Measurements from ENCODE around the gene RNH1. TPM values are rescaled to one million over a fixed set of nuclear protein-coding genes. Genes with fewer than 3 reads are reported as not detected.

The RNH1 gene
- polyA plus RNA-seq, 1 of the 3 experiments (the other 2 are of a cell fraction), result 147 TPM

- Histone ChIP-seq H3K27ac (ENCODE audit: low read depth in 2 of 2, low read length in 1 of 2) (no peak overlapping the region), H3K4me1 (ENCODE audit: control insufficient read depth in 1 of 2, insufficient read depth in 2 of 2, low read depth in 1 of 2, low read length in 1 of 2) (peaks cover 0 to 3% of the 10 kb centered on the region in 2 experiments; a peak in 1 of 4 replicates), H3K9me3 (no peaks in the 10 kb centered on the region), H3K36me3 (replicated peaks in 1 of 2; ENCODE audit: control insufficient read depth in 1 of 2, insufficient read depth in 2 of 2, low read length in 1 of 2) (no peaks in the 10 kb centered on the region), H2AFZ (ENCODE audit: low read depth) (no peak overlapping the region), H3K79me2 (ENCODE audit: insufficient read depth) (no peaks in the 10 kb centered on the region), H3K27me3 (ENCODE audit: insufficient read depth) (no peaks in the 10 kb centered on the region), H3K9me2 (no peaks in the 10 kb centered on the region), H4K20me1 (ENCODE audit: insufficient read depth) (no peaks in the 10 kb centered on the region), H3K4me3 (ENCODE audit: low read depth in 2 of 2, low read length in 1 of 2) (no peak overlapping the region), H3K4me2 (no peak overlapping the region), H3F3A (replicated peaks; ENCODE audit: insufficient read depth) (no peaks in the 10 kb centered on the region), H3K9ac (no peak overlapping the region)
- ChIA-PET CTCF (interaction anchor here (1.0 to 2.0 kb wide), 2 partner anchors 10 to 22 kb away, joined by 3 to 7 read pairs; no protein-coding TSS in a partner anchor), POLR2A (no interaction called here)
- TF ChIP-seq, protein P1, sequence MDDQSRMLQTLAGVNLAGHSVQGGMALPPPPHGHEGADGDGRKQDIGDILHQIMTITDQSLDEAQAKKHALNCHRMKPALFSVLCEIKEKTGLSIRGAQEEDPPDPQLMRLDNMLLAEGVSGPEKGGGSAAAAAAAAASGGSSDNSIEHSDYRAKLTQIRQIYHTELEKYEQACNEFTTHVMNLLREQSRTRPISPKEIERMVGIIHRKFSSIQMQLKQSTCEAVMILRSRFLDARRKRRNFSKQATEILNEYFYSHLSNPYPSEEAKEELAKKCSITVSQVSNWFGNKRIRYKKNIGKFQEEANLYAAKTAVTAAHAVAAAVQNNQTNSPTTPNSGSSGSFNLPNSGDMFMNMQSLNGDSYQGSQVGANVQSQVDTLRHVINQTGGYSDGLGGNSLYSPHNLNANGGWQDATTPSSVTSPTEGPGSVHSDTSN (IDR thresholded peaks at IDR 0.05), result no peak
- no peak for TF ChIP-seq RFX5 (IDR thresholded peaks at IDR 0.05; ENCODE audit: low read length)
- TF ChIP-seq TEAD4 (IDR thresholded peaks at IDR 0.05; ENCODE audit: borderline replicate concordance, insufficient read depth), result no peak
- TF ChIP-seq RCOR1 (IDR thresholded peaks at IDR 0.05; ENCODE audit: low read length), result no peak
- no peak for TF ChIP-seq NRF1 (IDR thresholded peaks at IDR 0.05; ENCODE audit: low read depth, low read length)
- TF ChIP-seq TCF12 (IDR thresholded peaks at IDR 0.05), result no peak
- TF ChIP-seq, protein P2, sequence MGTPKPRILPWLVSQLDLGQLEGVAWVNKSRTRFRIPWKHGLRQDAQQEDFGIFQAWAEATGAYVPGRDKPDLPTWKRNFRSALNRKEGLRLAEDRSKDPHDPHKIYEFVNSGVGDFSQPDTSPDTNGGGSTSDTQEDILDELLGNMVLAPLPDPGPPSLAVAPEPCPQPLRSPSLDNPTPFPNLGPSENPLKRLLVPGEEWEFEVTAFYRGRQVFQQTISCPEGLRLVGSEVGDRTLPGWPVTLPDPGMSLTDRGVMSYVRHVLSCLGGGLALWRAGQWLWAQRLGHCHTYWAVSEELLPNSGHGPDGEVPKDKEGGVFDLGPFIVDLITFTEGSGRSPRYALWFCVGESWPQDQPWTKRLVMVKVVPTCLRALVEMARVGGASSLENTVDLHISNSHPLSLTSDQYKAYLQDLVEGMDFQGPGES (IDR thresholded peaks at IDR 0.05; ENCODE audit: low read depth, low read length), result no peak
- no peak for TF ChIP-seq USF2 (IDR thresholded peaks at IDR 0.05; ENCODE audit: borderline replicate concordance, low read depth, low read length)
- 86% methylated on average over 8 of the region's 23 CpGs for WGBS (ENCODE audit: low lambda C conversion rate)
- no peak for DNase-seq
These were observed 33.8 kb upstream of the RNH1 start for GRCh38 chr11:540583-541432.

GRCh38 chr11:539971-540481 lies 33.0 kb upstream of the RNH1 start:
- CTCF ChIA-PET, result interaction anchor here (1.0 to 2.0 kb wide), 3 partner anchors 11 to 21 kb away, joined by 3 to 7 read pairs (median 4); no protein-coding TSS in a partner anchor
- H3K4me3 ChIP-seq (ENCODE audit: low read depth in 2 of 2, low read length in 1 of 2), result no peak overlapping the region
- no peaks in the 10 kb centered on the region for H3K9me2 ChIP-seq
- H3K4me2 ChIP-seq, result no peak overlapping the region
- no peak overlapping the region for H3K27ac ChIP-seq (ENCODE audit: low read depth in 2 of 2, low read length in 1 of 2)
- no peak for DNase-seq
- H3K36me3 ChIP-seq (replicated peaks in 1 of 2; ENCODE audit: control insufficient read depth in 1 of 2, insufficient read depth in 2 of 2, low read length in 1 of 2), result no peaks in the 10 kb centered on the region
- POLR2A ChIA-PET, result no interaction called here
- H3K79me2 ChIP-seq (ENCODE audit: insufficient read depth), result no peaks in the 10 kb centered on the region
- no peak overlapping the region for H3K9ac ChIP-seq
- no peaks in the 10 kb centered on the region for H3K9me3 ChIP-seq
- WGBS (ENCODE audit: low lambda C conversion rate), result 68% methylated on average over 3 of the region's 8 CpGs
- H2AFZ ChIP-seq (ENCODE audit: low read depth), result no peak overlapping the region
- H3K4me1 ChIP-seq (ENCODE audit: control insufficient read depth in 1 of 2, insufficient read depth in 2 of 2, low read depth in 1 of 2, low read length in 1 of 2), result peaks cover 0 to 3% of the 10 kb centered on the region in 2 experiments; a peak in 1 of 4 replicates
- H4K20me1 ChIP-seq (ENCODE audit: insufficient read depth), result no peaks in the 10 kb centered on the region
- H3K27me3 ChIP-seq (ENCODE audit: insufficient read depth), result no peaks in the 10 kb centered on the region
- H3F3A ChIP-seq (replicated peaks; ENCODE audit: insufficient read depth), result no peaks in the 10 kb centered on the region
- TF ChIP-seq MEF2A (IDR thresholded peaks at IDR 0.05; ENCODE audit: borderline replicate concordance, low read depth) (no peak), SMC3 (IDR thresholded peaks at IDR 0.05; ENCODE audit: low read depth, low read length) (no peak), MXI1 (IDR thresholded peaks at IDR 0.05; ENCODE audit: low read depth, low read length) (no peak), SIN3A (IDR thresholded peaks at IDR 0.05; ENCODE audit: borderline replicate concordance, low read depth, low read length) (no peak), GABPA (IDR thresholded peaks at IDR 0.05; ENCODE audit: low read depth) (no peak), RAD21 (IDR thresholded peaks at IDR 0.05; ENCODE audit: low read length) (no peak), REST (IDR thresholded peaks at IDR 0.05; ENCODE audit: low read depth, low read length) (no peak), YY1 (IDR thresholded peaks at IDR 0.05; ENCODE audit: low read depth) (no peak), NFIC (IDR thresholded peaks at IDR 0.05; ENCODE audit: borderline replicate concordance) (no peak), RXRA (IDR thresholded peaks at IDR 0.05; ENCODE audit: borderline replicate concordance, low read depth) (no peak), FOXM1 (IDR thresholded peaks at IDR 0.05; ENCODE audit: low read depth) (no peak)
- TF ChIP-seq, protein P1 (IDR thresholded peaks at IDR 0.05), result no peak

Measured in SK-N-SH (cell line).